ENCODE results near the gene WDR88.
"Not testable (repeated sequence)": the region's sequence is repeated elsewhere in the genome, so short reads cannot be mapped to it uniquely, and the experiment has no call there.

WDR88 gene

GRCh38 chr19:33210266-33210940, 78.5 kb downstream of the WDR88 start:
- no peak for DNase-seq (ENCODE audit: low read depth in 2 of 2)

GRCh38 chr19:33211794-33212435, 80.0 kb downstream of the WDR88 start:
- DNase-seq (ENCODE audit: low read depth in 2 of 2): no peak

DNA sequence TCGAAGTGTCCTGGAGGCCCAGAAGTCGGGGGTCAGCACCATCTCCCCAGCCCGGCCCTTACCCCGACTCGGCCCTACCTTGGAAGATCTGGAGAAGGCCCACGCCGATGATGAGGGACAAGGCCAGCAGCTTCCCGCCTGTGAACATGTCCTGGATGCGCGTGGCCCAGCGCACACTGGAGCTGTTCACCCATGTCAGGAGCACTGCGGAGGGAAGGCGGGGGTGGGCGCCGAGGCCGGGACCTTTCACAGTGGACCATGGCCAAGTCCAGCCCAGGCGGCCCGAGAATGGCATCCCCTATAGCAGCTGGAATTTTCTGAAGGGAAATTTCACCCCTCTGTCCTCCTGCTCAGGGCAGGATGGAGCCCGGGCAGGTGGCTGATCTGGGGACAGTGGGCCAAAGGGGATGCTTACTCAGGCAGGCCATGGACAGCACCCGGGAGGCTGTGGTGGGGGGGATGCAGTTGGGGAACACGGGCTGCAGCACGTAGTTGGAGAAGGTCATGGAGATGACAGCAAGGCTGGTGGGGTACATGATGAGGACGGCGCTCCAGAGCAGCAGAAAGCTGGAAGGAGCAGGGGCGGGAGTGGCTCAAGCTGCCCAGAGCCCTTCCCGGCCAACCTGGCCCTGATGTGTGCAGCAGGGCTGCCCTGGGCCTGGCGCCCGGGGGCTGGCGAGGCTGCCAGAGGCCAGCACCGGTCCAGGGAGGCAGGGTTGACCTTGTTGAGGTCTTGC, 80.7 kb downstream of the WDR88 start:
- DNase-seq (ENCODE audit: low read depth in 2 of 2): no peak

DNA sequence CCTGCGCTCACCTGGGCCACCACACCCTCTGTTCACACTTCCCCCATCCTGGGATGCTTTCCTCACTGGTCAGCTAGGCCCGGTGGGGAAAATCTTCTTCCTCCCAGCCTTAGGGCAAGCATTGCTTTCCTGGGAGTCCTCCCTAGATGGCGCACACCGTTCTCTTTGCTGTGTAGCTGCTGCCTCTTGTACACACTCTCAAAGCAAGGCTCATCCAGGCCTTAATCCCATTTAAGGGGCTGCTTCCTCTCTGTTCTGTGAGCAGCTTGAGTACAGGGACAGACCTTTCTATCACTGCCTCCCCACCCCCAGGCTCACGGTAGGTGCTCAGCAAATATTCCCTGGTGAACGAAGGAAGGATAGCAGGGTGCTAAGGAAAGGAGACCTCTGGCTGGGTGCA, 82.7 kb downstream of the WDR88 start:
- DNase-seq (ENCODE audit: low read depth in 2 of 2): no peak

- no peak for DNase-seq (ENCODE audit: low read depth in 2 of 2)
Measured at GRCh38 chr19:33215438-33216197, 83.7 kb downstream of the WDR88 start.

- DNase-seq (ENCODE audit: low read depth in 2 of 2): no peak
Measured at GRCh38 chr19:33216198-33216830, 84.4 kb downstream of the WDR88 start.

DNA sequence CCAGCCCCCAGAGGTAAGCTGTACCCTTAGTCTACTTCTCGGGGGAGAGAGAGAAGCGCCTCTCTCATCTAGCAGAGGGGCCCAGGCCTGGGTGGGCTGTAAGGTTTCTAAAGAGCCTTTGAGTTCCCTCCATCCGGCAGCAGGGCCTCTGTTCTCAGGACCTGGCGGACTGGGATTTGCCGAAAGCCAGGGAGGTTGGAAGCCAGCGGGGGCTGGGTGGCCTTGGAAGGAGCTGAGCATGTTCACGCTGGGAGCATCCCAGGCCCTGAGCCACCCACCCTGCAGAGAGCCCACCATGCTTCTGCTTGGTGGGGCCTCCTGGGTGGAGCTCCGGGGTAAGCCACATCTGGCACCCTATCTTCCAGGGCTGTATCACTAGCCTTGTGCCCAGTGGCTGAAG, 86.0 kb downstream of the WDR88 start:
- DNase-seq (ENCODE audit: low read depth in 2 of 2): no peak

GRCh38 chr19:33219261-33219815, 87.4 kb downstream of the WDR88 start:
- no peak for DNase-seq (ENCODE audit: low read depth in 2 of 2)

GRCh38 chr19:33220115-33220514, 88.2 kb downstream of the WDR88 start:
- no peak for DNase-seq (ENCODE audit: low read depth in 2 of 2)

DNA sequence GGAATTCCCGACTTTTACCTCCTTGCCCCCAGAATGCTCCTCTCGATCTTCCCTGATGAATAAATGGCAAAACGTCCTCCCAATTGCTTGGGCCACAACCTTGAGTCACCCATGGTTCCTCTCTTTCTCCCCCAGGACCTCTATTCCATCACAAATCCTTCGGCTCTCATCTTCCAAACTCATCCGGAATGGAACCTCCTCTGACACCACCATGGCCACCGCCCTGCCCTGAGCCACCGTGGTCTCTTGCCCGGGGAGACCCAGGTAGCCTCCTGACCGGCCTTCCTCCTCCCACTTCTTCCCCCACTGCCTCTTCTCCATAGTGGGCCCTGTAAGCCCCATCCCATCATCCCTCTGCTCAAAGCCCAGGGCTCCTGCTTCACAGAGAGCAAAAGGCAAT, 88.8 kb downstream of the WDR88 start:
- no peak for DNase-seq (ENCODE audit: low read depth in 2 of 2)

DNA sequence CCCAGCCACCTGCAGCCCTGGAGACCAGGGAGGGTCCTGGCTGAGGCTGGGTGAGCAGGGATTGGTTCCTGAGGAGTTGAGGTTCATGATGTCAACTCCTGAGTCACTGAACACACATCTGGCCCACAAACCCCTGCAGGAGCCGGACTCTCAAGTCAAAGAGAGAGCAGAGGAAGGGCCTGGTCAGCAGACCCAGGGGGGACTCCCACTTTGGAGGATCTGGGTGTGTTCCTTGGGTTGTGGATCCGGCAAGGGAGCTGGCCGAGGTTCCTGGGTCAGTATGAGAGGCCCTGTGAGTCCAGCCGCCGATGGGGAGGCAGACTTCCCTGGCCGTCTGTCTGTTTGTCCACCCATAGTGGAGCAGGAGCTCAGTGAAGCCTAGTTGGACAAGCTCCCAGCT, 89.7 kb downstream of the WDR88 start:
- DNase-seq (ENCODE audit: low read depth in 2 of 2): no peak

DNA sequence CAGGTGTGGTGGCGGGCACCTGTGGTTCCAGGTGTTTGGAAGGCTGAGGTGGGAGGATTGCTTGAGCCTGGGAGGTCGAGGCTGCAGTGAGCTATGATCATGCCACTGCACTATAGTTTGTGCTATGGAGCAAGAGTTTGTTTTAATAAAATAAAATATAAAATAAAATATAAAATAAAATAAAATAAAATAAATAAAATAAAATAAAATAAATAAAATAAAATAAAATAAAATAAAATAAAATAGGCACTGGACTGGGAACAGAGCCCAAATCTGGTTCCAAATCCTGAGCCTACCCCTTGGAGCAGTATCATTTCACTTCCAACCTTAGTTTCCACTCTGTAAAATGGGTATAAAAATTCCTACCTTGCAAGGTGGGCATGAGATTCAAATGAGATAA, 90.3 kb downstream of the WDR88 start:
- DNase-seq (ENCODE audit: low read depth in 2 of 2): not testable (repeated sequence)

DNA sequence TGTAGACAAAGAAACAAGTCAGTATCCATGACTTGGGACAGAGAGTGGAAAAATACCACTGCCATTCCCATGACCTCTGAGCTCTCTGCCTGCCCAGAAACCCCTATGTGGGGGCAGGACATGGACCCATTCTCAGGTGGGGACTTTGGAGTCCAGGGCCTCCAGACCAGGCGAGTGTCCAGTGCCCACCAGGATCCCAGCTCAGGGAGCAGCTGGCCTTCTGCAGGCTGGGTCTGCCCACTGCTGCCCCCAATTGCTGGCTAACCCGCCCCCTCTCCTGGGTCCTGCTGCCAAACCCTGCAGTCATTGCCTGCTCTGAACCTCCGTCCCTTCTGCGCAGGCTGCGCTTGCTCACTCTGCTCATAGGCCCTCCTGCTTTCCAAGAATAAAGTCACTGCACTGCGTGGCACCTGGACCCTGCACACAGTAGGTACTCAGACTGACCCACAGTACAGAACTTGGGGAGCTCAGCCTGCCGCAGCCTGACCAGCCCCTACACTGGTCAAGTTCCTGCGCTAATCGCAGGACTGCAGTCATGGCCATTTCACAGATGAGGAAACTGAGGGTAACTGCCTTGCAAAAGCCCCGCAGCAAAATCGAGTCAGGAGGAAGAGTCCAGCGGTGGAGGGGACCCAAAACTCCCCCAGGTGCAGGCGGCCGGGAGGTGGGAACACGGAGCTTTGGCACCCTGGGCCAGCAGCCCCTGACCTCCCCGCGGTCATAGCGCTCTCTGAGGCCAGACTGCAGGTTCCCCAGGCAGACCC, 93.0 kb downstream of the WDR88 start:
- DNase-seq (ENCODE audit: low read depth in 2 of 2): no peak
